B cell (primary cell): Measurements from ENCODE around the gene GSTO2. TPM values are rescaled to one million over a fixed set of nuclear protein-coding genes. Genes with fewer than 3 reads are reported as not detected.
"Not testable (repeated sequence)": the region's sequence is repeated elsewhere in the genome, so short reads cannot be mapped to it uniquely, and the experiment has no call there.

Experiments used
- ATAC-seq: fragments of 200-7000 bp; cut with Tn5 transposase; one replicate; pipeline ENCODE4 v1.10.0; 2021; ENCODE audit warnings: low read depth, mild to moderate bottlenecking, moderate number of reproducible peaks, moderate library complexity
- CTCF ChIA-PET: fragments of 350-600 bp; sonication (Branson Sonifier 250); formaldehyde crosslinking; loops from one replicate; lab custom pipeline; 2021; ENCODE audit warnings: antibody characterized with exemption, inconsistent platforms; lab: Charles Lee
- POLR2A ChIA-PET: fragments of 350-600 bp; sonication (Branson Sonifier 250); formaldehyde crosslinking; loops from one replicate; lab custom pipeline; 2021; ENCODE audit warnings: antibody characterized with exemption; lab: Charles Lee
- DNase-seq: peaks from one replicate; pipeline ENCODE4 v3.0.0; 2013
- H2AFZ ChIP-seq: 2 replicates; pipeline ENCODE4 v1.6.1; 2012; ENCODE audit warnings: mild to moderate bottlenecking, low read depth, low read length; ENCODE audit not compliant: insufficient read depth, poor library complexity, severe bottlenecking
- H3K27ac ChIP-seq, 2 donors: 1 replicate in 1 of 2; 2 replicates in 1 of 2; pipeline ENCODE4 v1.5.1; 2012 to 2013; ENCODE audit warnings: low read length in 2 of 2, mild to moderate bottlenecking in 2 of 2, moderate library complexity in 1 of 2
- H3K27me3 ChIP-seq, 4 experiments: fragments of 200-600 bp in 1 of 4; sonication (generic) in 1 of 4; replicated peaks in 1 of 4; 1 replicate in 2 of 4; 2 replicates in 2 of 4; pipeline versions ENCODE4 v1.6.1 to v1.7.0; 2013 to 2016; ENCODE audit warnings: low read length in 3 of 4, mild to moderate bottlenecking in 2 of 4, mixed read lengths in 1 of 4, moderate library complexity in 1 of 4; ENCODE audit not compliant: insufficient read depth in 4 of 4, control insufficient read depth in 3 of 4; ENCODE audit errors: control extremely low read depth in 1 of 4
- H3K36me3 ChIP-seq, 2 experiments: replicated peaks in 1 of 2; 1 replicate in 1 of 2; 2 replicates in 1 of 2; pipeline versions ENCODE4 v1.6.1 to v1.7.1; 2013; ENCODE audit warnings: low read length in 1 of 2; ENCODE audit not compliant: insufficient read depth in 2 of 2, control insufficient read depth in 1 of 2; ENCODE audit errors: control extremely low read depth in 1 of 2, extremely low read depth in 1 of 2
- H3K4me1 ChIP-seq, 2 donors: fragments of 200-600 bp in 1 of 2; sonication (generic) in 1 of 2; 1 replicate in 1 of 2; 2 replicates in 1 of 2; pipeline versions ENCODE4 v1.5.1 to v1.6.1; 2013 to 2017; ENCODE audit warnings: low read length in 2 of 2; ENCODE audit not compliant: control insufficient read depth in 2 of 2, insufficient read depth in 2 of 2
- H3K4me2 ChIP-seq: replicated peaks from 2 replicates; pipeline ENCODE3; 2012; ENCODE audit warnings: mild to moderate bottlenecking, low read depth, low read length; ENCODE audit not compliant: poor library complexity, severe bottlenecking
- H3K4me3 ChIP-seq, 5 experiments: fragments of 200-600 bp in 1 of 5; sonication (generic) in 1 of 5; 1 replicate in 3 of 5; 2 replicates in 2 of 5; pipeline versions ENCODE4 v1.5.1 to v1.7.0; 2011 to 2016; ENCODE audit warnings: low read length in 4 of 5, mild to moderate bottlenecking in 4 of 5, low read depth in 2 of 5, control low read depth in 1 of 5, moderate library complexity in 1 of 5; ENCODE audit not compliant: insufficient read depth in 1 of 5; ENCODE audit errors: control extremely low read depth in 1 of 5, extremely low read depth in 1 of 5
- H3K79me2 ChIP-seq: fragments of 200-600 bp; sonication (generic); one replicate; pipeline ENCODE4 v1.6.0; 2016; ENCODE audit warnings: low read length; ENCODE audit not compliant: control insufficient read depth, insufficient read depth
- H3K9ac ChIP-seq: fragments of 200-600 bp; sonication (generic); 2 replicates; pipeline ENCODE4 v1.6.1; 2017; ENCODE audit warnings: mild to moderate bottlenecking, low read length, moderate library complexity
- H3K9me3 ChIP-seq, 3 donors: one replicate each; pipeline versions ENCODE4 v1.6.1 to v1.7.1; 2013; ENCODE audit warnings: low read length in 2 of 3; ENCODE audit not compliant: control insufficient read depth in 2 of 3, insufficient read depth in 1 of 3; ENCODE audit errors: control extremely low read depth in 1 of 3
- H4K20me1 ChIP-seq: 2 replicates; pipeline ENCODE4 v1.6.0; 2012; ENCODE audit warnings: mild to moderate bottlenecking, low read length; ENCODE audit not compliant: insufficient read depth, control insufficient read depth, poor library complexity, severe bottlenecking
- H3K27ac Mint-ChIP-seq: one replicate; pipeline ENCODE4 v1.8.0; 2021; ENCODE audit warnings: mixed read lengths
- H3K27me3 Mint-ChIP-seq: one replicate; pipeline ENCODE4 v1.8.0; 2021; ENCODE audit warnings: mixed read lengths
- H3K4me1 Mint-ChIP-seq: one replicate; pipeline ENCODE4 v1.8.0; 2021; ENCODE audit warnings: mixed read lengths
- H3K4me3 Mint-ChIP-seq: one replicate; pipeline ENCODE4 v1.8.0; 2021; ENCODE audit warnings: mixed read lengths
- H3K9me3 Mint-ChIP-seq: one replicate; pipeline ENCODE4 v1.8.0; 2022; ENCODE audit warnings: mixed read lengths; ENCODE audit not compliant: insufficient read depth
- CTCF ChIP-seq: fragments of 200-600 bp; IDR thresholded peaks from one replicate; pipeline ENCODE4 v1.8.0; 2022; ENCODE audit warnings: antibody characterized with exemption, mild to moderate bottlenecking
- EZH2 ChIP-seq: IDR thresholded peaks from 2 replicates; pipeline ENCODE4 v1.6.1; 2012; ENCODE audit warnings: borderline replicate concordance, low read depth, mild to moderate bottlenecking, moderate library complexity, low read length; ENCODE audit not compliant: insufficient read depth, poor library complexity, severe bottlenecking
- WGBS: methylation state at CpG from one replicate; pipeline ENCODE4 v1.1.5; 2013; ENCODE audit warnings: missing lambda C conversion rate; ENCODE audit not compliant: insufficient coverage; 5-methylcytosine and 5-hydroxymethylcytosine counted together
- intact Hi-C: fragments of 100-400 bp; cut with micrococcal nuclease; formaldehyde crosslinking; loops from one replicate; pipeline ENCODE4 v1.10.0; 2022
- polyA plus RNA-seq: library from polyadenylated mRNA; depleted of rRNA; stranded (reverse); fragments of >200 nt; gene quantifications from 2 replicates; pipeline ENCODE4 v1.2.3, GENCODE V29; 2012
- total RNA-seq, 2 donors: library from RNA; stranded (reverse); fragments of 120-200 nt in 1 of 2; gene quantifications; 1 replicate in 1 of 2; 2 replicates in 1 of 2; pipeline versions ENCODE4 v1.2.3 to v1.2.4, GENCODE V29; 2013 to 2022

GSTO2 gene
- total and polyA plus RNA-seq, 2 donors (not counting 1 experiment from before 2014, with no cell fraction given) = 0.16 to 0.89 TPM

- Histone ChIP-seq H2AFZ (no peak overlapping the region), H3K36me3 (no peaks in the 10 kb centered on the region), H3K27me3 (peaks cover 0 to 8% (median 5%) of the 10 kb centered on the region in 4 experiments), H3K9me3 (peaks cover 0 to 10% (median 0%) of the 10 kb centered on the region in 3 donors), H3K4me1 (no peaks in the 10 kb centered on the region), H3K4me3 (no peak overlapping the region), H3K79me2 (no peaks in the 10 kb centered on the region), H4K20me1 (no peaks in the 10 kb centered on the region), H3K9ac (no peak overlapping the region), H3K27ac (no peak overlapping the region), H3K4me2 (no peak overlapping the region)
- ChIA-PET CTCF (interaction anchor here (1.7 kb wide), 1 partner anchor 45 kb away, joined by 4 read pairs; no protein-coding TSS in a partner anchor), POLR2A (no interaction called here)
- ATAC-seq (no peak), DNase-seq (no peak)
- intact Hi-C loops = no loop called here
- H3K27me3 Mint-ChIP-seq = peaks cover 34% of the 10 kb centered on the region
- no peaks in the 10 kb centered on the region for H3K4me1 Mint-ChIP-seq
- no peak overlapping the region for H3K4me3 Mint-ChIP-seq
- 65% methylated on average over 2 of the region's 2 CpGs for WGBS
- TF ChIP-seq EZH2 (no peak), CTCF (no peak)
- no peaks in the 10 kb centered on the region for H3K9me3 Mint-ChIP-seq
- H3K27ac Mint-ChIP-seq = no peak overlapping the region
Observed at GRCh38 chr10:104246976-104247375, 22.0 kb upstream of the GSTO2 start.

GRCh38 chr10:104247513-104248146, 21.4 kb upstream of the GSTO2 start:
- Histone ChIP-seq H3K36me3 (no peaks in the 10 kb centered on the region), H2AFZ (no peak overlapping the region), H3K4me2 (no peak overlapping the region), H3K27ac (no peak overlapping the region), H3K27me3 (peaks cover 0 to 8% (median 4%) of the 10 kb centered on the region in 4 experiments), H3K4me1 (no peaks in the 10 kb centered on the region), H3K79me2 (no peaks in the 10 kb centered on the region), H3K9ac (no peak overlapping the region), H3K4me3 (no peak overlapping the region), H4K20me1 (no peaks in the 10 kb centered on the region), H3K9me3 (peaks cover 0 to 10% (median 0%) of the 10 kb centered on the region in 3 donors)
- TF ChIP-seq CTCF (no peak), EZH2 (no peak)
- WGBS = no CpG with 5 or more reads among the region's 3 CpGs
- ATAC-seq (no peak), DNase-seq (no peak)
- ChIA-PET CTCF (interaction anchor here (1.1 to 1.7 kb wide), 2 partner anchors 27 to 44 kb away, joined by 3 to 4 read pairs; no protein-coding TSS in a partner anchor), POLR2A (no interaction called here)
- H3K9me3 Mint-ChIP-seq = no peaks in the 10 kb centered on the region
- no peaks in the 10 kb centered on the region for H3K4me1 Mint-ChIP-seq
- no peak overlapping the region for H3K27ac Mint-ChIP-seq
- peaks cover 32% of the 10 kb centered on the region for H3K27me3 Mint-ChIP-seq
- no peak overlapping the region for H3K4me3 Mint-ChIP-seq
- intact Hi-C loops = no loop called here

- POLR2A ChIA-PET = not testable (repeated sequence)
- 92% methylated on average over 10 of the region's 11 CpGs for WGBS
Observed at GRCh38 chr10:104248931-104249330, 20.1 kb upstream of the GSTO2 start.

More at GRCh38 chr10:104248931-104249330, 20.1 kb upstream of the GSTO2 start:
- H4K20me1 ChIP-seq, intact Hi-C loops, H3K27ac Mint-ChIP-seq, H3K27ac ChIP-seq, H2AFZ ChIP-seq, H3K4me1 ChIP-seq, H3K9ac ChIP-seq, H3K36me3 ChIP-seq, H3K4me1 Mint-ChIP-seq, H3K79me2 ChIP-seq, ATAC-seq, H3K4me2 ChIP-seq, H3K4me3 ChIP-seq, H3K27me3 ChIP-seq, H3K9me3 ChIP-seq, H3K9me3 Mint-ChIP-seq, H3K4me3 Mint-ChIP-seq, DNase-seq: not testable (repeated sequence)
- CTCF ChIA-PET = interaction anchor here (1.0 to 1.7 kb wide), 3 partner anchors 13 to 25 kb away, joined by 3 to 6 read pairs (median 3); no protein-coding TSS in a partner anchor
- peaks cover 26% of the 10 kb centered on the region for H3K27me3 Mint-ChIP-seq
